Vagina (tissue), 2 donors: ENCODE measurements around the gene TMEM255B. TPM values are rescaled to one million over a fixed set of nuclear protein-coding genes. Genes with fewer than 3 reads are reported as not detected.
"Not testable (repeated sequence)": the region's sequence is repeated elsewhere in the genome, so short reads cannot be mapped to it uniquely, and the experiment has no call there.

Experiments
- DNase-seq, 2 donors: peaks; one replicate each; pipeline ENCODE4 v3.0.0-alpha.2; 2017; ENCODE audit errors: extremely low spot score in 2 of 2
- H3K27ac ChIP-seq: fragments of 200-600 bp; sonication (generic); one replicate; pipeline ENCODE4 v1.5.1; 2019
- H3K27me3 ChIP-seq: fragments of 200-600 bp; sonication (generic); one replicate; pipeline ENCODE4 v1.5.1; 2019
- H3K36me3 ChIP-seq, 2 donors: fragments of 200-600 bp; sonication (generic); one replicate each; pipeline ENCODE4 v1.5.1; 2017 to 2019
- H3K4me1 ChIP-seq: fragments of 200-600 bp; sonication (generic); one replicate; pipeline ENCODE4 v1.5.1; 2019
- H3K4me3 ChIP-seq, 2 donors: fragments of 200-600 bp; sonication (generic); 1 replicate in 1 of 2; 2 replicates in 1 of 2; pipeline ENCODE4 v1.5.1; 2016 to 2019
- H3K9me3 ChIP-seq: fragments of 200-600 bp; sonication (generic); one replicate; pipeline ENCODE4 v1.5.1; 2019
- POLR2A ChIP-seq, 2 donors: fragments of 450-650 bp; IDR thresholded peaks; one replicate each; pipeline ENCODE4 v1.6.1; 2017; ENCODE audit warnings: antibody characterized with exemption in 2 of 2, mild to moderate bottlenecking in 2 of 2, moderate library complexity in 2 of 2
- POLR2AphosphoS5 ChIP-seq, 2 donors: sonication (generic); formaldehyde crosslinking; IDR thresholded peaks; one replicate each; pipeline ENCODE4 v1.9.0; 2017; ENCODE audit warnings: antibody characterized with exemption in 2 of 2, mild to moderate bottlenecking in 2 of 2, low read depth in 1 of 2; ENCODE audit not compliant: insufficient read depth in 1 of 2
- intact Hi-C: fragments of 100-400 bp; cut with DNase I; formaldehyde crosslinking; loops from one replicate; pipeline ENCODE4 v1.15.1; 2023
- total RNA-seq: library from RNA; depleted of rRNA; stranded (reverse); fragments of >200 nt; gene quantifications from one replicate; pipeline ENCODE4 v1.2.3, GENCODE V29; 2016
- TF ChIP-seq, protein P1 (sequence below), 3 experiments: fragments of 450-650 bp in 2 of 3; fragments of 200-600 bp in 1 of 3; sonication (generic) in 1 of 3; IDR thresholded peaks; one replicate each; pipeline ENCODE4 v1.5.1; 2017 to 2019; ENCODE audit warnings: antibody characterized with exemption in 3 of 3, mild to moderate bottlenecking in 2 of 3, moderate library complexity in 2 of 3

The TMEM255B gene
- total RNA-seq, 1 donor from 2014 or later = 6.4 TPM

DNA sequence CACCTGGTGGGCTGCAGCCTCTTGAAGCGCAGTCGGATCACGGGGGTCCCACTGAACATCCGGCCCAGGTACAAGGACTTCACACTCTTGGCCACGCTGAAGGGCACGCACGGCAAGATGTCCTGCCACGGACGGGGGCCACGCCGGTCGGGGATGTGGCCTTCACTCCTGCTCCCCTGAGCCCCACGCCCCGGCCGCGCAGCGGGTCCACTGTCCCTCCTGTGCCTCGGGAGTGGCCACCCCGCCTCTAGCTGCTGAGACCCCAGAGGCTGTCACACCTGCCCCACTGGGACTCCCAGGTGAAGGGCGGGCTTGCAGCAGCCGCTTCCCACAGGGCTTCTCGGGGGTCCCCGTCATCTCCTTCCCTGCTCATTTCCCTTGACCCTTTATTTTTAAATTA, 73.6 kb downstream of the TMEM255B start:
- TF ChIP-seq POLR2AphosphoS5 (IDR thresholded peaks at IDR 0.05; ENCODE audit: insufficient read depth in 1 of 2, low read depth in 1 of 2) = no peak
- no peak for TF ChIP-seq POLR2A (IDR thresholded peaks at IDR 0.05)
- TF ChIP-seq, protein P1, sequence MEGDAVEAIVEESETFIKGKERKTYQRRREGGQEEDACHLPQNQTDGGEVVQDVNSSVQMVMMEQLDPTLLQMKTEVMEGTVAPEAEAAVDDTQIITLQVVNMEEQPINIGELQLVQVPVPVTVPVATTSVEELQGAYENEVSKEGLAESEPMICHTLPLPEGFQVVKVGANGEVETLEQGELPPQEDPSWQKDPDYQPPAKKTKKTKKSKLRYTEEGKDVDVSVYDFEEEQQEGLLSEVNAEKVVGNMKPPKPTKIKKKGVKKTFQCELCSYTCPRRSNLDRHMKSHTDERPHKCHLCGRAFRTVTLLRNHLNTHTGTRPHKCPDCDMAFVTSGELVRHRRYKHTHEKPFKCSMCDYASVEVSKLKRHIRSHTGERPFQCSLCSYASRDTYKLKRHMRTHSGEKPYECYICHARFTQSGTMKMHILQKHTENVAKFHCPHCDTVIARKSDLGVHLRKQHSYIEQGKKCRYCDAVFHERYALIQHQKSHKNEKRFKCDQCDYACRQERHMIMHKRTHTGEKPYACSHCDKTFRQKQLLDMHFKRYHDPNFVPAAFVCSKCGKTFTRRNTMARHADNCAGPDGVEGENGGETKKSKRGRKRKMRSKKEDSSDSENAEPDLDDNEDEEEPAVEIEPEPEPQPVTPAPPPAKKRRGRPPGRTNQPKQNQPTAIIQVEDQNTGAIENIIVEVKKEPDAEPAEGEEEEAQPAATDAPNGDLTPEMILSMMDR (IDR thresholded peaks at IDR 0.05) = no peak
- peaks cover 23% of the 10 kb centered on the region for H3K4me1 ChIP-seq
- intact Hi-C loops = no loop called here
- H3K4me3 ChIP-seq = no peak overlapping the region
- H3K9me3 ChIP-seq = no peaks in the 10 kb centered on the region
- DNase-seq = no peak
- peaks cover 0 to 42% of the 10 kb centered on the region in 2 donors for H3K36me3 ChIP-seq
- no peak overlapping the region for H3K27ac ChIP-seq
- H3K27me3 ChIP-seq = no peaks in the 10 kb centered on the region

DNA sequence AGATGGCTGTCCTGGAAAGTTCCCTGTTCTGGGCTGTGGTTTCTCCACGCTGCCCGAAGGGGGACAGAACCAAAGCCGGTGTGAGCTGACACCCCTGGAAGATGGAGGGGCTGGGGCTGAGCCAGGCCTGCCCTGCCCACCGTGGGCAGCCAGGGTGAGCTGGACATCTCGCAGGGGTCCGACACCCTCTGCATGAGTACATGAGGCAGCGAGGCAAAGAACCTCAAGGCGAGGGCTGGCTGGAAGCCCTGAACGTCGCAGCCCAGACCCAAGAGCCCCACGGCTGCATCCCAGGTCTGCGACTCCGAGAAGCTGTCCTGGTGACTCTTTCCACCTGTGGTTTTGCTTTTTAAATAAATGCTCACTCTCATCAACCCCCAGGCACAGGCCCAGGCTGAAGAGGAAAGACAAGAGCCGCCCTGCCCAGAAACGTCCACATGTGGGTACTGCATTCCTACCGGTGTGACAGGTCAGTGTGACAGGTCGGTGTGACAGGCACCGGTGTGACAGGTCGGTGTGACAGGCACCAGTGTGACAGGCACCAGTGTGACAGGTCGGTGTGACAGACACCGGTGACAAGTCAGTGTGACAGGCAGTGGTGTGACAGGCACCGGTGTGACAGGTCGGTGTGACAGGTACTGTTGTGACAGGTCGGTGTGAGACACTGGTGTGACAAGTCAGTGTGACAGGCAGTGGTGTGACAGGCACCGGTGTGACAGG, 74.2 kb downstream of the TMEM255B start:
- H3K4me3 ChIP-seq = no peak overlapping the region
- no peak for DNase-seq
- intact Hi-C loops = no loop called here
- peaks cover 0 to 35% of the 10 kb centered on the region in 2 donors for H3K36me3 ChIP-seq
- no peaks in the 10 kb centered on the region for H3K27me3 ChIP-seq
- no peaks in the 10 kb centered on the region for H3K9me3 ChIP-seq
- no peak overlapping the region for H3K27ac ChIP-seq
- TF ChIP-seq POLR2A (IDR thresholded peaks at IDR 0.05) = no peak
- TF ChIP-seq, protein P1 (IDR thresholded peaks at IDR 0.05) = no peak
- no peak for TF ChIP-seq POLR2AphosphoS5 (IDR thresholded peaks at IDR 0.05; ENCODE audit: insufficient read depth in 1 of 2, low read depth in 1 of 2)
- H3K4me1 ChIP-seq = peaks cover 29% of the 10 kb centered on the region

DNA sequence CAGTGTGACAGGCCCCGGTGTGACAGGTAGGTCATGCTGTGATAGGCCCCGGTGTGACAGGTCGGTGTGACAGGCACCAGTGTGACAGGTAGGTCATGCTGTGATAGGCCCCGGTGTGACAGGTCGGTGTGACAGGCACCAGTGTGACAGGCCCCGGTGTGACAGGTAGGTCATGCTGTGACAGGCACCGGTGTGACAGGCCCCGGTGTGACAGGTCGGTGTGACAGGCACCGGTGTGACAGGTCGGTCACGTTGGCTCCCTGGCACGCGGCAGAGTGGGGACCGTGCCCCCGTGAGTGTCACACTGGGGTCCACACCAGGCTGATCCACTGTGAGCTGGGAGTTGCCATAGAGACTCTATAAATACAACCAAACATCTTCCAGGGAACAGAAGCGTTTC, 75.0 kb downstream of the TMEM255B start:
- Histone ChIP-seq H3K36me3 (peaks cover 0 to 32% of the 10 kb centered on the region in 2 donors), H3K4me1 (peaks cover 37% of the 10 kb centered on the region)
- H3K4me3 ChIP-seq, H3K27me3 ChIP-seq, DNase-seq, H3K27ac ChIP-seq, intact Hi-C loops, H3K9me3 ChIP-seq: not testable (repeated sequence)

DNA sequence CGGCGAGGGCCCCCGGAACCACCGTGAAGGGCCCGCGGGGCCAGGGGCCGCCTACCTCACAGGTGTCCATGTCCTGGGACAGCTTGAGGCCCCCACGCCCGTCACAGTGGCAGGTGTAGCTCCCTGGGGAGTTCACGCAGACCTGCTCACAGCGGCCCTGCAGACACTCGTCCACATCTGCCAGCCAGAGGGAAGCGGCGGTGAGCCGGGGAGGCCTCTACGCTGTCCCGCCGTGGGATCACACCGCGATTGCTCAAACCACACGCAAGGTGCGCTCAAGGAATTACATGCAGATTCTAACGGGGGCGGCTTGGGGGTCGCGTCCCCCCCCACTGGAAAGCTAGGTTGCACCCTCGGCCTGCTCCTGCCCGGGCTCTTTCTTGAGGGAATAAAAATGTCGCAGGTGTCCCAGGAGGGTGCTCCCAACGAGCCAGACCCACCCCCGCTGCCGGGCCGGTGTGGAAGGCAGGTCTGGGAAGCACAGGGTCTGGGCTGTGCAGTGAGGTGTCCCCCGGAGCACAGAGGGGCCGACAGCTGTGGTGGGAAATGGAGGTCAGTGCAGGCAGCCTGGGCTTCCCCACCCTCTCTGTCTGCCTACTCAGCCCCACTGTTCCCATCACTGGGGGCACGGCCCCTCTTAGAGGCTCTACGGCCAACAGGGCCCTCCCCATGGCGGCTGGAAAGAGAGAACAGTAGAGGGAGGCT, 75.6 kb downstream of the TMEM255B start:
- H3K27ac ChIP-seq = peak overlapping the region; percentile 78
- no peaks in the 10 kb centered on the region for H3K9me3 ChIP-seq
- DNase-seq = no peak
- no peaks in the 10 kb centered on the region for H3K27me3 ChIP-seq
- no peak for TF ChIP-seq POLR2AphosphoS5 (IDR thresholded peaks at IDR 0.05; ENCODE audit: insufficient read depth in 1 of 2, low read depth in 1 of 2)
- TF ChIP-seq, protein P1 (IDR thresholded peaks at IDR 0.05) = no peak
- no peak for TF ChIP-seq POLR2A (IDR thresholded peaks at IDR 0.05)
- intact Hi-C loops = no loop called here
- H3K4me3 ChIP-seq = no peak overlapping the region
- peaks cover 0 to 32% of the 10 kb centered on the region in 2 donors for H3K36me3 ChIP-seq
- H3K4me1 ChIP-seq = peaks cover 43% of the 10 kb centered on the region

DNA sequence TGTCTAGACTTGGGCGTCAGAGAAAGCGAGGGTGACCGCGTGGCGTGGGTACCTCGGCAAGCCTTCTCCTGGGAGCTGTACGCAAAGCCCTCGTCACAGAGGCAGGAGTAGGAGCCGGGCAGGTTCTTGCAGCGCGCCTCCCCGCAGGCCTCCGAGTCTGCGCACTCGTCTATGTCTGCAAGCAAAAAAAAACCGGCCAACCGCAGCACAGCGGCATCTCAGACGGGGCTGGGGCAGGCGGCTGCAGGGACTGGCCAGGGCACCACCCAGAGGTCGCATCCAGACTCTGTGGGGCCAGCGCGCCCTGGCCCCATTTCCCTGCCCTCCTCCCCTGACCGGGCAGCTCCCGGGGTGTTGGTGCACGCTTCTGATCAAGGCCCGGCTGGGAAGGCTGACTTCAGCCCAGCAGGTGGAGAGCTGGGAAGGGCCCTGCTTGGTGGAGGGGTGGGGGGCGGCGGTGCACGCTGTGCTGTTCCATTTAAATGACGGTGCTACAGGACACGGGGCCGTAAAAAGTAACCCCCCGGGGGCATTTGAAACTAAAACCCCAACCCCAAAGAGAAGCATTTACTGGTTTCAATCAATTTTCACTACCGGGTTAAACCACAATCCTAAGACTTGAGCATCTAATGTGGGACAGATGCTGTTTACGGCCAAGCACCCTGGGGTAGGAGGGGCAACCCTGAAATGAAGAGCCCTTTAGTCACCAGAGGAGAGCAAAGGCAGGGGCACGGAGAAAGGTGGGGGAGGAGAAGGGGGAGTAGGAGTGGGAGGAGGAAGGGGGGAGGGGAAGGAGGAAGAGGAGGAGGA, 76.6 kb downstream of the TMEM255B start:
- Histone ChIP-seq H3K4me3 (no peak overlapping the region), H3K36me3 (peaks cover 0 to 32% of the 10 kb centered on the region in 2 donors), H3K27me3 (no peaks in the 10 kb centered on the region), H3K9me3 (no peaks in the 10 kb centered on the region), H3K4me1 (peaks cover 53% of the 10 kb centered on the region), H3K27ac (peak overlapping the region; percentile 78)
- TF ChIP-seq, protein P1 (IDR thresholded peaks at IDR 0.05) = no peak
- TF ChIP-seq POLR2A (IDR thresholded peaks at IDR 0.05) (no peak), POLR2AphosphoS5 (IDR thresholded peaks at IDR 0.05; ENCODE audit: insufficient read depth in 1 of 2, low read depth in 1 of 2) (peak in 1 of 2 donors; percentile 33)
- no peak for DNase-seq
- intact Hi-C loops = no loop called here
